Prostate gland (tissue), 2 donors: Measurements from ENCODE around the gene CREM.

ENCODE experiments used
- POLR2A ChIP-seq: fragments of 450-650 bp; IDR thresholded peaks from one replicate; pipeline ENCODE4 v1.6.1; 2016; ENCODE audit warnings: antibody characterized with exemption, mild to moderate bottlenecking
- TF ChIP-seq, protein P1 (sequence below), 4 experiments: fragments of 200-600 bp in 2 of 4; fragments of 450-650 bp in 2 of 4; sonication (generic) in 2 of 4; IDR thresholded peaks; 1 replicate in 3 of 4; 2 replicates in 1 of 4; pipeline ENCODE4 v1.5.1; 2016 to 2019; ENCODE audit warnings: antibody characterized with exemption in 4 of 4, mild to moderate bottlenecking in 2 of 4, moderate library complexity in 2 of 4

DNA sequence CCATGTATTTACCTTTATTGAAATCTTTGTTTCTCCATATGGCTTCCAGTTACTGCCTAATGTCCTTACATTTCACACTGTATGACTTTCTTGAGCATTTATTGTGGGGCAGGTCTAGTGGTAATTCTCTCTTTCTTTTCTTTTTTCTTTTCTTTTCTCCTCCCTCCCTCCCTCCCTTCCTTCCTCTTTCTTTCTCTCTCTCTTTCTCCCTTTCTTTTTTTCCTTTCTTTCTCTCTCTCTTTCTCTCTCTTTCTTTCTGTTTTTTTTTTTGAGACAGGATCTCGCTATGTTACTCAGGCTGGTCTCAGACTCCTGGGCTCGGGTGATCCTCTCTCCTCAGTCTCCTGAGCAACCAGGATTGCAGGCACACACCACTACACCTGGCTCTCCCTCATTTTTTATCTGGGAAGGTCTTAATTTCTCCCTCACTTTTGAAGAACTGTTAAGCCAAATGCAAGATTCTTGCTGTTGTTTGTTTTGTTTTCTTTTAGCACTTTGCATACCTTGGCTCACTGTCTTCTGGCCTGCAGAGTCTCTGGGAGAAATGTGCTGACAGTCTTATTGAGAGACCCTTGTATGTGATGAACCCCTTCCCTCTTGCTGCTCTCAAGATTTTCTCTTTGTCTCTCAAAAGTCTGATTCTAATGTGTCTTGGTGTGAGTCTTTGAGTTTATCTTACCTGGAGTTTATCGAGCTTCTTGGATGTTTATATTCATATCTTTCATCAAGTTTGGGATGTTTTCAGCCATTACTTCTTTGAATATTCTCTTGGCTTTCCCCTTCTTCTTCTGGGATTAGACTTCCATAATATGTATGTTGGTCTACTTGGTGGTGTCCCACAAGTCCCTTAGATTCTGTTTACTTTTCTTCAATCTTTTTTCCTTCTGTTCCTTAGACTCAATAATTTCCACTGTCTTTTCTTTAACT, 130.7 kb downstream of the CREM start:
- TF ChIP-seq, protein P1, sequence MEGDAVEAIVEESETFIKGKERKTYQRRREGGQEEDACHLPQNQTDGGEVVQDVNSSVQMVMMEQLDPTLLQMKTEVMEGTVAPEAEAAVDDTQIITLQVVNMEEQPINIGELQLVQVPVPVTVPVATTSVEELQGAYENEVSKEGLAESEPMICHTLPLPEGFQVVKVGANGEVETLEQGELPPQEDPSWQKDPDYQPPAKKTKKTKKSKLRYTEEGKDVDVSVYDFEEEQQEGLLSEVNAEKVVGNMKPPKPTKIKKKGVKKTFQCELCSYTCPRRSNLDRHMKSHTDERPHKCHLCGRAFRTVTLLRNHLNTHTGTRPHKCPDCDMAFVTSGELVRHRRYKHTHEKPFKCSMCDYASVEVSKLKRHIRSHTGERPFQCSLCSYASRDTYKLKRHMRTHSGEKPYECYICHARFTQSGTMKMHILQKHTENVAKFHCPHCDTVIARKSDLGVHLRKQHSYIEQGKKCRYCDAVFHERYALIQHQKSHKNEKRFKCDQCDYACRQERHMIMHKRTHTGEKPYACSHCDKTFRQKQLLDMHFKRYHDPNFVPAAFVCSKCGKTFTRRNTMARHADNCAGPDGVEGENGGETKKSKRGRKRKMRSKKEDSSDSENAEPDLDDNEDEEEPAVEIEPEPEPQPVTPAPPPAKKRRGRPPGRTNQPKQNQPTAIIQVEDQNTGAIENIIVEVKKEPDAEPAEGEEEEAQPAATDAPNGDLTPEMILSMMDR (IDR thresholded peaks at IDR 0.05): no peak
- TF ChIP-seq POLR2A: no peak
